ENCODE measurements around the gene CARS1.

Gene CARS1

DNA sequence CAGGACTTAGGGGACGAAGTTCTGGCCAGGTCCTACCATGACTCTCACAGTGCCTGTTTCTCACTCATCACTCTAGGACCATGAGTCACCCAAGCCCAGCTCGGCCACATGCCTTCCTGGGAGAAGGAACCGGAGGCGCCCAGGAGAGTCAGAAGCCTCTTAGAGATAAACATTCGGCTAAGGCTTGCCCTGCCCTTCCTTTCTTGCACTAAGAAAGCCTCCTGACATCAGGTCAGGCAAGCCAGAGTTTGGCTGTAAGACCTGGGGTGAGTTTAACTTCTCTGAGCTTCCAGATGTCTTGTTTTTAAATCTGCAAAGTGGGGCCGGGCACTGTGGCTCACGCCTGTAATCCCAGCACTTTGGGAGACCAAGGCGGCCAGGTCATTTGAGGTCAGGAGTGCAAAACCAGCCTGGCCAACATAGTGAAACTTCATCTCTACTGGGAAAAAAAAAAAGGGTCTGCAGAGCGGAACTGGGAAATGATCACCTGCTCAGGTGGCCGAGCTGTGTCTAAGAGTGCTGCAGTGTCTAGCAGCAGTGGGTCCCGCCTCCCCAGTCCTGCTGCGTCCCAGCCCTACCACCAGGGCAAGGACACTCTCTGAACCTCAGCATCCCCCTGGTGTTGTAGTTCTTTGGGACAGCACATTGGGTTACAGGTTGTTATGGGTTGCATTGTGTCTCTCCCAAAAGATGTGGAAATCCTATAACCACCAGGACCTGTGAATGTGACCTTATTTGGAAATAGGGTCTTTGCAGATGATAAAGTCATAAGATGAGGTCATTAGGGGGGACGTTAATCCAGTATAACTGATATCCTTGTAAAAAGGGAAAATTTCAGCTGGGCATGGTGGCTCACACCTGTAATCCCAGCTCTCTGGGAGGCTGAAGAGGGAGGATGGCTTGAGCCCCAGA is 1.8 kb upstream of the CARS1 start:
- no peak overlapping the region for H2BK15ac ChIP-seq (ENCODE audit: low read depth, poor library complexity, severe bottlenecking)
- H3K4me1 ChIP-seq (ENCODE audit: control insufficient read depth, insufficient read depth, low read depth, low read length): peaks cover 22% of the 10 kb centered on the region
- 48% methylated on average over 13 of the region's 13 CpGs for WGBS
- H2BK5ac ChIP-seq (ENCODE audit: low read depth, low read length, poor library complexity, severe bottlenecking): no peak overlapping the region
- H2AFZ ChIP-seq (ENCODE audit: low read depth, low read length): no peak overlapping the region
- H3K4ac ChIP-seq (ENCODE audit: low read depth in 1 of 2, low read length in 2 of 2): peak overlapping the region; percentile 59 to 75
- no peak overlapping the region for H3K4me2 ChIP-seq (ENCODE audit: low read length, poor library complexity, severe bottlenecking)
- H3K4me3 ChIP-seq (ENCODE audit: insufficient read depth in 1 of 2, low read depth in 1 of 2, low read length in 2 of 2): no peak overlapping the region
- H3K23ac ChIP-seq (ENCODE audit: low read length in 2 of 2): no peak overlapping the region
- H3K9me3 ChIP-seq (ENCODE audit: control insufficient read depth, low read length): no peaks in the 10 kb centered on the region
- H3K79me1 ChIP-seq (replicated peaks; ENCODE audit: low read length, poor library complexity, severe bottlenecking): peaks cover 8% of the 10 kb centered on the region
- H2BK12ac ChIP-seq (ENCODE audit: low read length in 2 of 2): peak overlapping the region; percentile 49 to 95
- H3K27me3 ChIP-seq (ENCODE audit: control insufficient read depth in 1 of 2, insufficient read depth in 1 of 2, low read length in 2 of 2): no peaks in the 10 kb centered on the region
- peak overlapping the region; percentile 59 for H4K8ac ChIP-seq (ENCODE audit: low read length)
- peak overlapping the region; percentile 34 for H3K27ac ChIP-seq (ENCODE audit: low read length, poor library complexity, severe bottlenecking)
- H3K9ac ChIP-seq (ENCODE audit: low read length): peak overlapping the region; percentile 65
- peak; percentile 96 for DNase-seq
- peak overlapping the region; percentile 64 to 97 for H3K18ac ChIP-seq (ENCODE audit: low read depth in 1 of 2, low read length in 2 of 2)
- no peak overlapping the region for H2AK5ac ChIP-seq (ENCODE audit: low read length, severe bottlenecking)
- H2BK120ac ChIP-seq (ENCODE audit: low read depth, low read length): no peak overlapping the region
- H3K36me3 ChIP-seq (ENCODE audit: control insufficient read depth in 1 of 2, insufficient read depth in 2 of 2, low read depth in 1 of 2, low read length in 2 of 2): peaks cover 5 to 9% of the 10 kb centered on the region in 2 experiments
- H3K14ac ChIP-seq (ENCODE audit: low read length in 2 of 2): peak overlapping the region in 1 of 2 experiments; percentile 90
- H4K91ac ChIP-seq (ENCODE audit: low read length): peak overlapping the region; percentile 64

DNA sequence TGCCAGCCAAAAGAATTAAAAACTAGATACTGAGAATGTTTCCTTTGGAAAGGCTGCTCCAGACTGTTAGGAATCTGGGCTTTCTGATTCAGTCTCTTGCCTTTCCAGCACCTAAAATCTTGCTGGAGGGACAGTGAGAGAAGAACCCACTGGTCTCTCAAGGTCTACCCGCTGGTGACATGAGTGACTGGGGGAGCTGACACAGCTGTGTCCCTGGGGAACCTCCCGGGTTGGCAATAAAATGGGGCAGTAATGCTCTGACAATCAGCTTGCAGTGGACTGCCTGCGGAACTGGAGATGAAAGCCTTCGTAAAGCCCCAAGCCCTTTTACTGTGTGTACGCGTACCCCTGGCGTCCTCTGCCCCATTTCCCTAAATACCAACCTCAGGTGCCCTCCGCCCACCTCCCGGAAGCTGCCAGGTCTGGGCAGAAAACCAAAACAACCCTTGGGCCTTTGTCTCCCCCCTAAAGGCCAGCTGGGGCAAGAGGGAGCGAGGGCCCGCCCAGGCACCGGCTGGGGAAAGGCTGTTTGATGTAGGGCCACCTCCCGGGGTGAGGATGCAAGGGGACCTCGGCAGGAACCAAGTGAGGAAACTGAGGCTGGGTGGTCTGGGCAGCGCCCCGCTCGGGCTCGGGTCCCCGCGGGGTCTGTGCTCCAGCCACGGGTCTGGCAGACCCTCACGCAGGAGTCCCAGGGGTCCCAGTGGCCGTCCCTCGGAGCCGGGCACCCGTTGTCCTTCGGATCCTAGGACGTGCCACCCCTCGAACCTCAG is 741 bp downstream of the CARS1 start:
- peak overlapping the region; percentile 97 for H3K9ac ChIP-seq (ENCODE audit: low read length)

DNA sequence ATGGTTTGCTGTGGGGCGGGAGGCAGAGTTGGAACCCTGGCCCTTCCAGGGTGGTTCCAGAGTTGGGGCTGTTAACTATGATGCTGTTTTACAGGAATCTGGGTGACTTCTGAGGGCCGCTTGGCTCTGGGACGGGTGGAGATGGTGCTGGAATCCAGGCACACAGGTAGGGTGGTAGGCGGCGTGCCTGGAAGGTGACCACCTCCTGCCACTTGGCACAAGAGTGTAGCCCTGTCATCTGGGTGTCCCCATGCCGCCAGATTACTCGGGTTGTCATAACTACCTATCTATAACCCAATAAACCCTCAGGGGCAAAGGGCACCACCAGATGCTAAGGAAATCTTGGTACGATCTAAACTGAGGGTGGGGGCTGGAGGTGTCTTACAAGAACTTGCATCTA is 1.3 kb downstream of the CARS1 start:
- no peak overlapping the region for H2AK5ac ChIP-seq (ENCODE audit: low read length, severe bottlenecking)
- H3K36me3 ChIP-seq (ENCODE audit: control insufficient read depth in 1 of 2, insufficient read depth in 2 of 2, low read depth in 1 of 2, low read length in 2 of 2): peaks cover 18 to 32% of the 10 kb centered on the region in 2 experiments
- no peak overlapping the region for H2BK5ac ChIP-seq (ENCODE audit: low read depth, low read length, poor library complexity, severe bottlenecking)
- DNase-seq: no peak
- no peak overlapping the region for H3K18ac ChIP-seq (ENCODE audit: low read depth in 1 of 2, low read length in 2 of 2)
- H3K4ac ChIP-seq (ENCODE audit: low read depth in 1 of 2, low read length in 2 of 2): peak overlapping the region in 1 of 2 experiments; percentile 30
- 80% methylated on average over 3 of the region's 8 CpGs for WGBS
- H3K14ac ChIP-seq (ENCODE audit: low read length in 2 of 2): no peak overlapping the region
- no peak overlapping the region for H2AFZ ChIP-seq (ENCODE audit: low read depth, low read length)
- H3K9me3 ChIP-seq (ENCODE audit: control insufficient read depth, low read length): no peaks in the 10 kb centered on the region
- H3K4me1 ChIP-seq (ENCODE audit: control insufficient read depth, insufficient read depth, low read depth, low read length): peaks cover 34% of the 10 kb centered on the region
- H3K4me2 ChIP-seq (ENCODE audit: low read length, poor library complexity, severe bottlenecking): no peak overlapping the region
- H2BK12ac ChIP-seq (ENCODE audit: low read length in 2 of 2): no peak overlapping the region
- H3K79me1 ChIP-seq (replicated peaks; ENCODE audit: low read length, poor library complexity, severe bottlenecking): peaks cover 18% of the 10 kb centered on the region
- H2BK15ac ChIP-seq (ENCODE audit: low read depth, poor library complexity, severe bottlenecking): no peak overlapping the region
- H4K8ac ChIP-seq (ENCODE audit: low read length): no peak overlapping the region
- no peak overlapping the region for H3K23ac ChIP-seq (ENCODE audit: low read length in 2 of 2)
- peak overlapping the region in 1 of 2 experiments; percentile 96 for H3K4me3 ChIP-seq (ENCODE audit: insufficient read depth in 1 of 2, low read depth in 1 of 2, low read length in 2 of 2)
- H2BK120ac ChIP-seq (ENCODE audit: low read depth, low read length): no peak overlapping the region
- no peak overlapping the region for H4K91ac ChIP-seq (ENCODE audit: low read length)
- no peak overlapping the region for H3K27ac ChIP-seq (ENCODE audit: low read length, poor library complexity, severe bottlenecking)
- peak overlapping the region; percentile 97 for H3K9ac ChIP-seq (ENCODE audit: low read length)
- H3K27me3 ChIP-seq (ENCODE audit: control insufficient read depth in 1 of 2, insufficient read depth in 1 of 2, low read length in 2 of 2): no peaks in the 10 kb centered on the region

More for the DNA sequence above, 741 bp downstream of the CARS1 start:
- Histone ChIP-seq H4K91ac (ENCODE audit: low read length) (peak overlapping the region; percentile 92), H2BK15ac (ENCODE audit: low read depth, poor library complexity, severe bottlenecking) (peak overlapping the region; percentile 93), H3K18ac (ENCODE audit: low read depth in 1 of 2, low read length in 2 of 2) (peak overlapping the region; percentile 81 to 95), H3K4me3 (ENCODE audit: insufficient read depth in 1 of 2, low read depth in 1 of 2, low read length in 2 of 2) (peak overlapping the region; percentile 96), H3K14ac (ENCODE audit: low read length in 2 of 2) (peak overlapping the region in 1 of 2 experiments; percentile 57), H3K23ac (ENCODE audit: low read length in 2 of 2) (peak overlapping the region; percentile 24 to 77), H3K4ac (ENCODE audit: low read depth in 1 of 2, low read length in 2 of 2) (peak overlapping the region; percentile 41 to 97), H3K9me3 (ENCODE audit: control insufficient read depth, low read length) (no peaks in the 10 kb centered on the region), H3K79me1 (replicated peaks; ENCODE audit: low read length, poor library complexity, severe bottlenecking) (peaks cover 16% of the 10 kb centered on the region), H2AFZ (ENCODE audit: low read depth, low read length) (peak overlapping the region; percentile 3), H3K4me2 (ENCODE audit: low read length, poor library complexity, severe bottlenecking) (peak overlapping the region; percentile 81), H2BK12ac (ENCODE audit: low read length in 2 of 2) (no peak overlapping the region), H3K27ac (ENCODE audit: low read length, poor library complexity, severe bottlenecking) (no peak overlapping the region), H4K8ac (ENCODE audit: low read length) (peak overlapping the region; percentile 89), H3K4me1 (ENCODE audit: control insufficient read depth, insufficient read depth, low read depth, low read length) (peaks cover 29% of the 10 kb centered on the region), H2AK5ac (ENCODE audit: low read length, severe bottlenecking) (no peak overlapping the region), H2BK120ac (ENCODE audit: low read depth, low read length) (peak overlapping the region; percentile 98), H3K36me3 (ENCODE audit: control insufficient read depth in 1 of 2, insufficient read depth in 2 of 2, low read depth in 1 of 2, low read length in 2 of 2) (peaks cover 18 to 31% of the 10 kb centered on the region in 2 experiments), H2BK5ac (ENCODE audit: low read depth, low read length, poor library complexity, severe bottlenecking) (peak overlapping the region; percentile 15), H3K27me3 (ENCODE audit: control insufficient read depth in 1 of 2, insufficient read depth in 1 of 2, low read length in 2 of 2) (no peaks in the 10 kb centered on the region)
- 5% methylated on average over 29 of the region's 29 CpGs for WGBS
- no peak for DNase-seq

DNA sequence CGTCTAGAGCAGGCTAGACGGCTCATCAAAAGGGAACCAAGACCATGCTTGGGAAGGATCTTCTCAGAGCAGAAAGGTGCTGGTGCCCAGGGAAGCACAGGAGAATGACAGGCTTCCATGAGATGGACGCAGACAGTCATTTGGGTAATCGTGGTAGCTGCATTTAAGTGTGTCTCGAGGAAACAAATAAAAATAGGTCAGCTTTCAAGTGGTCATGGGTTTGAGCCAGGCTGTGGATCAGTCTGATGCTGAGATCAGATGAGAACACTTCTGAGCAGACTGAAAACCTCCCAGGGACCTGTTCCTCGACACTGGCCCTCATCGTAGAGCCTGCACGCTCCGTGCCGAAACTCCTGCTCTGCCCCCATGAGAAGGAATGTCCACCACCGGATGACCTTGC is 4.7 kb downstream of the CARS1 start:
- Histone ChIP-seq H4K8ac (ENCODE audit: low read length) (no peak overlapping the region), H3K4me3 (ENCODE audit: insufficient read depth in 1 of 2, low read depth in 1 of 2, low read length in 2 of 2) (no peak overlapping the region), H3K9ac (ENCODE audit: low read length) (no peak overlapping the region), H2BK5ac (ENCODE audit: low read depth, low read length, poor library complexity, severe bottlenecking) (no peak overlapping the region), H2AFZ (ENCODE audit: low read depth, low read length) (no peak overlapping the region), H2BK12ac (ENCODE audit: low read length in 2 of 2) (peak overlapping the region in 1 of 2 experiments; percentile 12), H3K4me1 (ENCODE audit: control insufficient read depth, insufficient read depth, low read depth, low read length) (peaks cover 53% of the 10 kb centered on the region), H3K27me3 (ENCODE audit: control insufficient read depth in 1 of 2, insufficient read depth in 1 of 2, low read length in 2 of 2) (no peaks in the 10 kb centered on the region), H3K23ac (ENCODE audit: low read length in 2 of 2) (no peak overlapping the region), H3K9me3 (ENCODE audit: control insufficient read depth, low read length) (no peaks in the 10 kb centered on the region), H3K18ac (ENCODE audit: low read depth in 1 of 2, low read length in 2 of 2) (no peak overlapping the region), H2BK120ac (ENCODE audit: low read depth, low read length) (no peak overlapping the region), H3K14ac (ENCODE audit: low read length in 2 of 2) (no peak overlapping the region), H2BK15ac (ENCODE audit: low read depth, poor library complexity, severe bottlenecking) (no peak overlapping the region), H3K79me1 (replicated peaks; ENCODE audit: low read length, poor library complexity, severe bottlenecking) (peaks cover 21% of the 10 kb centered on the region), H3K4ac (ENCODE audit: low read depth in 1 of 2, low read length in 2 of 2) (no peak overlapping the region), H3K4me2 (ENCODE audit: low read length, poor library complexity, severe bottlenecking) (no peak overlapping the region), H2AK5ac (ENCODE audit: low read length, severe bottlenecking) (no peak overlapping the region), H3K36me3 (ENCODE audit: control insufficient read depth in 1 of 2, insufficient read depth in 2 of 2, low read depth in 1 of 2, low read length in 2 of 2) (peaks cover 18 to 34% of the 10 kb centered on the region in 2 experiments), H3K27ac (ENCODE audit: low read length, poor library complexity, severe bottlenecking) (no peak overlapping the region), H4K91ac (ENCODE audit: low read length) (no peak overlapping the region)
- 94% methylated on average over 11 of the region's 11 CpGs for WGBS
- no peak for DNase-seq

Measured in mesenchymal stem cell (in vitro differentiated cells and primary cell).